Esophagus squamous epithelium (tissue), 5 donors: ENCODE data around the gene PRKCA. TPM values are rescaled to one million over a fixed set of nuclear protein-coding genes. Genes with fewer than 3 reads are reported as not detected.

ENCODE experiments used
- DNase-seq: peaks from one replicate; lab custom pipeline; 2025; lab: John Stamatoyannopoulos, UW
- H3K27ac ChIP-seq, 4 donors: fragments of 200-600 bp; sonication (generic); one replicate each; pipeline ENCODE4 v1.5.1; 2016 to 2019; ENCODE audit warnings: mild to moderate bottlenecking in 1 of 4
- H3K27me3 ChIP-seq, 4 donors: fragments of 200-600 bp; sonication (generic); 1 replicate in 3 of 4; 2 replicates in 1 of 4; pipeline versions ENCODE4 v1.5.1 to v1.6.0; 2017 to 2021; ENCODE audit warnings: antibody characterized with exemption in 1 of 4
- H3K36me3 ChIP-seq, 3 donors: fragments of 200-600 bp; sonication (generic); one replicate each; pipeline ENCODE4 v1.5.1; 2016 to 2019
- H3K4me1 ChIP-seq, 3 donors: fragments of 200-600 bp; sonication (generic); one replicate each; pipeline ENCODE4 v1.5.1; 2017 to 2019
- H3K4me3 ChIP-seq, 4 donors: fragments of 200-600 bp; sonication (generic); 1 replicate in 3 of 4; 2 replicates in 1 of 4; pipeline ENCODE4 v1.5.1; 2016 to 2019; ENCODE audit warnings: mild to moderate bottlenecking in 2 of 4, moderate library complexity in 1 of 4
- H3K9me3 ChIP-seq, 3 donors: fragments of 200-600 bp; sonication (generic); one replicate each; pipeline ENCODE4 v1.5.1; 2016 to 2019
- POLR2A ChIP-seq, 4 donors: fragments of 450-650 bp; IDR thresholded peaks; one replicate each; pipeline ENCODE4 v1.6.1; 2017; ENCODE audit warnings: antibody characterized with exemption in 4 of 4, mild to moderate bottlenecking in 4 of 4, moderate library complexity in 3 of 4
- WGBS, 2 donors: methylation state at CpG; one replicate each; pipeline ENCODE4 v1.1.5; 2018; 5-methylcytosine and 5-hydroxymethylcytosine counted together
- intact Hi-C: fragments of 100-400 bp; cut with DNase I; formaldehyde crosslinking; loops from one replicate; pipeline ENCODE4 v1.15.0; 2022
- total RNA-seq, 4 donors: library from RNA; depleted of rRNA; stranded (reverse); fragments of >200 nt; gene quantifications; one replicate each; pipeline ENCODE4 v1.1.0, GENCODE V29; 2016
- TF ChIP-seq, protein P1 (sequence below), 6 experiments: fragments of 450-650 bp in 4 of 6; fragments of 200-600 bp in 2 of 6; sonication (generic) in 2 of 6; IDR thresholded peaks; one replicate each; pipeline ENCODE4 v1.5.1; 2016 to 2019; ENCODE audit warnings: antibody characterized with exemption in 6 of 6, mild to moderate bottlenecking in 4 of 6, moderate library complexity in 4 of 6
- donor health status: DM: yes; HTN: yes; CAD: no.

Gene PRKCA
- total RNA-seq, 4 donors from 2014 or later, result 2.4 to 9.2 (median 4.2) TPM

DNA sequence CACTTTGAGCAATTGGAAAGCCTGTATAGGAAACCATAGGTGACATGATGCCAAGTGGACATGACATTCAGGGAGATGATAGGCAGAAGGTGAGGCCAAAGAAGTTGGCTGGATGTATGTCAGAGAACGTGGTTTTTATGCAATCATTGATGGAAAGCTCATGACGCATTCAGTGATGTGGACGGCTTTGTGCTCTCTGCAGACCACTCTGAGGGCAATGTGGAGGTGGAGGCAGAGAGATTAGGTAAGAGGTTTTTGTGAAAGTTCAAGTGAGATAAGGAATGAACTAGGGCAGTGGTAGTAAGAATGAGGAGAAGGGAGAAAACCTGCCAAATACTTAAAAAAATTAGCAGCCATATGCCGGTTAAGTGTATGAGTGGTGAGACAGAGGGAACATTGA, 99.0 kb downstream of the PRKCA start:
- no peak for DNase-seq
- Histone ChIP-seq H3K27ac (no peak overlapping the region), H3K4me3 (no peak overlapping the region), H3K4me1 (peaks cover 0 to 26% (median 4%) of the 10 kb centered on the region in 3 donors), H3K9me3 (no peaks in the 10 kb centered on the region), H3K27me3 (peaks cover 0 to 4% (median 0%) of the 10 kb centered on the region in 4 donors), H3K36me3 (no peaks in the 10 kb centered on the region)
- intact Hi-C loops, result no loop called here
- WGBS, 2 donors, result 75 to 94% methylated on average over 4 of the region's 4 CpGs
- TF ChIP-seq, protein P1, sequence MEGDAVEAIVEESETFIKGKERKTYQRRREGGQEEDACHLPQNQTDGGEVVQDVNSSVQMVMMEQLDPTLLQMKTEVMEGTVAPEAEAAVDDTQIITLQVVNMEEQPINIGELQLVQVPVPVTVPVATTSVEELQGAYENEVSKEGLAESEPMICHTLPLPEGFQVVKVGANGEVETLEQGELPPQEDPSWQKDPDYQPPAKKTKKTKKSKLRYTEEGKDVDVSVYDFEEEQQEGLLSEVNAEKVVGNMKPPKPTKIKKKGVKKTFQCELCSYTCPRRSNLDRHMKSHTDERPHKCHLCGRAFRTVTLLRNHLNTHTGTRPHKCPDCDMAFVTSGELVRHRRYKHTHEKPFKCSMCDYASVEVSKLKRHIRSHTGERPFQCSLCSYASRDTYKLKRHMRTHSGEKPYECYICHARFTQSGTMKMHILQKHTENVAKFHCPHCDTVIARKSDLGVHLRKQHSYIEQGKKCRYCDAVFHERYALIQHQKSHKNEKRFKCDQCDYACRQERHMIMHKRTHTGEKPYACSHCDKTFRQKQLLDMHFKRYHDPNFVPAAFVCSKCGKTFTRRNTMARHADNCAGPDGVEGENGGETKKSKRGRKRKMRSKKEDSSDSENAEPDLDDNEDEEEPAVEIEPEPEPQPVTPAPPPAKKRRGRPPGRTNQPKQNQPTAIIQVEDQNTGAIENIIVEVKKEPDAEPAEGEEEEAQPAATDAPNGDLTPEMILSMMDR (IDR thresholded peaks at IDR 0.05), result no peak
- no peak for TF ChIP-seq POLR2A (IDR thresholded peaks at IDR 0.05)

DNA sequence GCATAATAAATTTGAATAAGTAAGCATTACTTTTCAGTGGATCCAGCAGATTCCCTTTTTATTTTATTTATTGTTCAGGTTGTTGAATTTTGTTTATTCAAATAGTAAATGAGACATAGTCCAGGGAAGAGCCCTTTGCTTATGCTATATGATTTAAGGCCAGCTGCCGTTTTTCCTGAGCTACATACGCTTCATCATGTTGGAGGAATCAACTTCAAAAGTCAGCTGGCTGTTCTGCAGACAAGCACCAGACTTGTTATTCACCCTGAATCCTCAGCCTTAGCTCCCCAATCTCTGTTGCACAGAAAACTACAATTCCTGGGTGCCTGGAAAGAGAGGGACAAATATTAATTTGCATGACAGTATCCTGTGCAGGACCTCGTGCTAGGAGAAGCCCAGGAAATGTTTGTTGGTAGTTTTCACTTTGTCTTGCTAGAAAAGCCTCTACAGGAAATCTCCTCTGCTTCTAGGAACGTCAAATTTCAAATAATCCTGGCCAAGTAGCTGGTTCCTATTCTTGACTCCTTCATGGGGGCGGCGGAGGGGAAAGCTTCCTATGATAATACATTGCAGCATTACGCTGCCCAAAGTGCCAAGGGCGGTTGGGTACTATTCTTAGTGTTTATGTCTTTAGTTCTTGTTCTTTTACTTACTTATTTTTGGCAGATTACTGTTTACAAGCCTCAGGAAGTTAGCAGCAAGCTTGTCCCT, 101.6 kb downstream of the PRKCA start:
- WGBS, 2 donors, result 41 to 55% methylated on average over 8 of the region's 8 CpGs
- intact Hi-C loops, result no loop called here
- peaks cover 0 to 4% (median 0%) of the 10 kb centered on the region in 4 donors for H3K27me3 ChIP-seq
- peaks cover 0 to 35% (median 4%) of the 10 kb centered on the region in 3 donors for H3K4me1 ChIP-seq
- no peak overlapping the region for H3K27ac ChIP-seq
- no peak for DNase-seq
- no peak overlapping the region for H3K4me3 ChIP-seq
- H3K9me3 ChIP-seq, result no peaks in the 10 kb centered on the region
- TF ChIP-seq, protein P1 (IDR thresholded peaks at IDR 0.05), result no peak
- no peak for TF ChIP-seq POLR2A (IDR thresholded peaks at IDR 0.05)
- H3K36me3 ChIP-seq, result no peaks in the 10 kb centered on the region

DNA sequence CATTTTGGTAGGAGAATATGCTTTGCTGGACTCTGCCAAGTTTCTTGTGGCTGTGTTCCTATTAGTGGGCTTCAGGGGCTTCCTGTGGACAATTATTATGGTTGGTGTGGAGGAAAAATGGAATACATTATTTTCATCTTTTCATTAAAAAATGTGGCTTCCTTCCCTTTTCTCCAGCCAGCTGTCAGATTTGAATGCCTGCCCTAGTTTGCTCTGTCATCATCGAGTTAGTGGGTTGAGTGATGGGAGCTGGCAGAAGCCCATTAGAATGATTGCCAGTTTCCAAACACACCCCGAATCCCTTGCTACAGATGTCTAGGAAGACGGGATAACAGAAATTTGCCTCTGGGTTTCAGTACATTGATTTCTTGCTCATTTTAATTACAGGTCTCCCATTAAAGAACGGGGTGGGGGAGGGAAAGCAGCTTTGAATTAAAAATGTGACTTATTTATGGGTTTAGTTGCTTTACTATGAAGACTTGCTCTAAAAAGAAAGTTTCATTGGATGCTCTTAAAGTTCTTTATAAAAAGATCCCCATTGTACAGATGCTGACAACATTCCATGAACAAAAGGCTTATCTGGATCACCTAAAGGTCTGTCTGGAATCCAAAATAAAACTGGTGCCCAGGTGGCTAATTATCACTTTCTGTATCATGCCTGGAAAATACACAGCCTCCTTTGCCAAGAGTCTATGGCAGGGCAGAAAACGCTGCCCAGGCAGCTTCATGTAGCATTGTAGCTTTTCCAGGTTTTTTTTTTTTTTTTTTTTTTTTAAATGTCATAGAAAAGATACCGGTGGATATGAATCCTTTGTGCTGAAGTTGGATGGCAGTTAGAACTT, 103.6 kb downstream of the PRKCA start:
- no peak overlapping the region for H3K27ac ChIP-seq
- peaks cover 0 to 35% (median 4%) of the 10 kb centered on the region in 3 donors for H3K4me1 ChIP-seq

DNA sequence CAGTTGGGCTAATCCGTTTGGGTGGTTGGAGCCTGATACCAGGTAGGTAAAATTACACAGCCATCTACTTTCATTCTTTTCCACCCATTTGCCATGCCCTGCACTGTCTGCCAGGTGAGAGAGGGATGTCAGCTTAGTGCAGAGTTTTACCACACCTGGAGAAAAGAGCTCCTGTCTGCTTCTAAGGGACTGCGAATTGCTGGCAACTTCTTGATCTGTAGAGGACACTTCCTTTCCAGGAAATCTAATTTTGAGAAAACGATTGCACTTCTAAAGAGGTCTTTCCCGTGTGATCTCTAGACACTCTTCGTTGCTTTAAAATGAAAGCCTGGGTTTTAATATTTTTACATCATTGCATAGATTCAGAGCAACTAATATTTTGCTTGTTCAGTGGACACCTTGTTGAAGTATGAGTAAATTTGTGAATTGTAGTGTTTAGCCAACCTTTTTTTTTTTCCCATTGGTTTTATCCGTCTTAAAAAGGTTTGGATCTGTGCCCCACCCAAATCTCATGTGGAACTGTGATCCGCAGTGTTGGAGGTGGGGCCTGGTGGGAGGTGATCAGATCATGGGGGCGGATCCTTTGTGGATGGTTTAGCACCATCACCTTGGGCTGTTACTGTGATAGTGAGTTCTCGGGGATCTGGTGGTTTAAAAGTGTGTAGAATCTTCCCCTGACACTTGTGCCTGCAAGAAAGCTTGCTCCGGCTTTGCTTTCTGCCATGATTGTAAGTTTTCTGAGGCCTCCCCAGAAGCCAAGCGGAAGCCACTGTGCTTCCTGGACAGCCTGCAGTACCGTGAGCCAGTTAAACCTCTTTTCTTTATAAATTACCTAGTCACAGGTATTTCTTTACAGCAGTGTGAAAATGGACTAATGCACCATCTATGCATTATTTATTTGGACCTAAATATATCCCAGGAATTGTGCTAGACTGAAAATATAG, 104.6 kb downstream of the PRKCA start:
- Histone ChIP-seq H3K36me3 (no peaks in the 10 kb centered on the region), H3K27ac (no peak overlapping the region), H3K27me3 (peaks cover 0 to 4% (median 0%) of the 10 kb centered on the region in 4 donors), H3K9me3 (no peaks in the 10 kb centered on the region), H3K4me1 (peaks cover 0 to 35% (median 4%) of the 10 kb centered on the region in 3 donors), H3K4me3 (no peak overlapping the region)
- WGBS, 2 donors, result 53 to 59% methylated on average over 12 of the region's 12 CpGs
- no peak for DNase-seq
- intact Hi-C loops, result no loop called here
- TF ChIP-seq, protein P1 (IDR thresholded peaks at IDR 0.05), result no peak
- no peak for TF ChIP-seq POLR2A (IDR thresholded peaks at IDR 0.05)

More for the DNA sequence above, 103.6 kb downstream of the PRKCA start:
- intact Hi-C loops, result no loop called here
- Histone ChIP-seq H3K36me3 (no peaks in the 10 kb centered on the region), H3K4me3 (no peak overlapping the region), H3K9me3 (no peaks in the 10 kb centered on the region), H3K27me3 (peaks cover 0 to 4% (median 0%) of the 10 kb centered on the region in 4 donors)
- WGBS, 2 donors, result 29 to 31% methylated on average over 4 to 6 of the region's 6 CpGs
- DNase-seq, result no peak
- no peak for TF ChIP-seq POLR2A (IDR thresholded peaks at IDR 0.05)
- TF ChIP-seq, protein P1 (IDR thresholded peaks at IDR 0.05), result no peak
